HG02884 (cell line): ENCODE results near the gene KRTAP10-8.
"Not testable (repeated sequence)": the region's sequence is repeated elsewhere in the genome, so short reads cannot be mapped to it uniquely, and the experiment has no call there.

Source experiments
- ATAC-seq: cut with Tn5 transposase; IDR thresholded peaks from one replicate; pipeline ENCODE4 v1.9.1; 2021; ENCODE audit warnings: mild to moderate bottlenecking, moderate library complexity; ENCODE audit not compliant: unreplicated experiment

KRTAP10-8 gene

DNA sequence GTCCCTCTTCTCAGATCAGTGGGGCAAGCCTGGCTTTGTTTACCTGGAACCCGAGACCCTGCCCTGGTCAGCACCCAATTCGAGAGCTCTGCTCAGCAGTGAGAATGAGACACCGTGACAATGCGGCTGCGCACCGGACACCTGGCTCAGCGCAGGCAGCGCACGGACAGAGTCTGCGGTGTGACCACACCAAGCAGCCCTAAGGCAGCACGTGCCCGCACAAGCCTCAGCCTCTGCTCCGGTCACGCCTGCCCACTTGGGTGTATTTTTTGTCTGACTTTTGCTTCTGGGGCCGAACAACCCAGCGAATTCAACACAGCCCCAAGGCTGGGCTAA is 4.7 kb downstream of the KRTAP10-8 start:
- no peak for ATAC-seq

DNA sequence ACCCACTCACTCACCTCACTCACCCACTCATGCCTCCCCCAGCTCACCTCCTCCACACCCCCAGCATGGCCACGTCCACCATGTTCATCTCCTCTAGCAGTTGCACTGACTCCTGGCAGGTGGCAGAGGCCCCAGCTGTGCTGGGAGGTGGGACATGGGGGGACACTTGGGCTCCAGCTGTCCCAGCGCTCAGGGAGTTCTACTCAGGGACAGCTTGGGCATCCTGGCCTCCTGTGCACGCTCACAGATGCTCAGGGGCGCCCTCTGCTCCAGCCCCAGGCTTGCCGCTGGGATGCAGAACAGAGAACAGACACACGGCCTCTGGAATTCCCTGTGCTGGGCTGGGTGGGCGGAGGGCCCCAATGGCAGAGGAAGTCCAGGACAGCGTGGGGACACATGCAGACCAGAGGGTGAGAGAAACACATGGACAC is 5.2 kb downstream of the KRTAP10-8 start:
- ATAC-seq: no peak

DNA sequence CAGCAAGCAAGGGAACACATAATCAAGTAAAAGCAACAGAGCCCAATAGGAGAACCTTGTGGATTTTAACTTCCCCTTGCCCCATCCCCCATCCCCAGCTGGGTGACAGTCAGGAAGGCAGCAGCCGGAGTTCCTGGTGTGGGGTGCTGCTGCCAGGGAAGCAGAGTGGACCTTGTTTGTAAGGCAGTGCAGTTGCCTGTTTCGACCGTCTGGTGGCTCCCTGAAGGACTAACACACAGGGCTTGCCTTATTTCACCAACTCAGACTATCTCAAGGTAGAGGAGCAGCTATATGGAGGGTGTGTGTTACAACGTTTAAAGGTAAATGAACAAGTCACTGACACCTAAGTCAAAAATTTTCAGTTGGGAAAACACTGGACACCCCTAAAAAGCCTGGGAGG is 6.6 kb downstream of the KRTAP10-8 start:
- ATAC-seq: no peak

DNA sequence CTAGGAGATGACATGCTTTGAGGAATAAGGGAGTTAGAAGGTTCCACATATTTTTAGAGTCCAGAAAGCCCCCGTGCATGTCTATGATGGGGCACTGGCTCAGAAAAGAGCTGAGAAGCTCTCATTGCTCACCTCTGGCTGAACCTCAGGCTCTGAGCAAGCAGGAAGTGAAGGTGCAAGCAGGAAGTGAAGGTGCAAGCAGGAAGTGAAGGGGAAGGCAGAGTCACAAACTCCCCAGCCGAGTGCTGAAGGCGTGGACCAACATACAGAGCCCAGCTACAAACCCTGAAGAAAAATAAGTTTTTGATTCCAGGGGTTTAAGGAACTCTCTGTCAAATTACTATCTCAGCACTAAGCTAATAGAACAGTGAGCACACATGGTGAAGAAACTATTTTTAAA is 7.0 kb downstream of the KRTAP10-8 start:
- ATAC-seq: no peak

DNA sequence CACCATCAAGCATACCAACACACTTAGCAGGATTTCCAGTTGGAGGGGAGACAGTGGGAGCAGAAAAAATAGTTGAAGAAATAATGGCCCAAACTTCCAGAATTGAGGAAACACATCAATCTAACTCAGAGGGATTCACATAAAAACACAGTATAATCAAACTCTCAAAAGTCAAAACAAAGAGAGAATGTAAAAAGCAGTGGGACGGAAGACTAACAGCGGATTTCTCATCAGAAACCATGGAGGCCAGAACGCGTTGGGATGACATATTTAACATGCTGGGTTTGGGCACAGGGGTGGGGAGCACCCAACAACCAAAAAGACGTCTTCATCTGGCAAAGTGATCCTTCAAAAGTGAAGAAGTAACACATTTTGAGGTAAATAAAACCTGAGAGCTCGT is 8.0 kb downstream of the KRTAP10-8 start:
- no peak for ATAC-seq

DNA sequence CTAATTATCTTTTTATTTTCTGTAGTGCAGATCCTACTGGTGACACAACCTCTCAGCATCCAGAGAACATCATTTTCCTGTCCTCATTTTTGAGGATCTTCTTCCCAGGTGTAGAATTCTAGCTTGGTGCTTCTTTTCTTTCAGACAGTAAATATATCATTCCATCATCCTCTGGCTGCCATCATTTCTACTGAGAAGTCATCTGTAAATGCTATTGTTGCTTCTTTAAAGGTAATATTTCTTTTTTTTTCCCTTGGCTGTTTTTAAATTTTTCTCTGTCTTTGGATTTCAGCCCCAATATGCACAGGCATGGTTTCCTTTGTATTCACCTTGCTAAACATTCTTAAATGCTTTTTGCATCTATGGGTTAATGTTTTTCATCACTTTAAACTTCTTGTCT is 11.7 kb downstream of the KRTAP10-8 start:
- no peak for ATAC-seq

DNA sequence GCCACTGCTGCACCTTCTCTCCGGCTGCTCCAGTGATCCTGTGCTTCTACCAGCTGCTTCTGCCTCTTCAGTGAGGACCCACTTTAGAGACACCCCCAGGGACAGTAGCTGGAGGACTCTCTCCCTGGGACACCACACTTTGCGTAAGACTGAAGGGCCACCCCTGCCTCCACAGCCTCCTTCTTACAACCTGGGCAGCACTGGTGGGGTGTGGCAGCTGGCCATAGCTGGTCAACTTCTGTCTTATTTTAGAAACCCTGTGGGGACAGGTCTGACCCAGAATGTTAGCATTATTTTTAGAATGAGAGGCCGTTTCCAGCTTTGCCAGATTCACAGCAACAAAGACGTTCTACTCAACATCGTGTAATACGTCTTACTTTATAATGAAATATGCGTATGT is 13.9 kb downstream of the KRTAP10-8 start:
- no peak for ATAC-seq

DNA sequence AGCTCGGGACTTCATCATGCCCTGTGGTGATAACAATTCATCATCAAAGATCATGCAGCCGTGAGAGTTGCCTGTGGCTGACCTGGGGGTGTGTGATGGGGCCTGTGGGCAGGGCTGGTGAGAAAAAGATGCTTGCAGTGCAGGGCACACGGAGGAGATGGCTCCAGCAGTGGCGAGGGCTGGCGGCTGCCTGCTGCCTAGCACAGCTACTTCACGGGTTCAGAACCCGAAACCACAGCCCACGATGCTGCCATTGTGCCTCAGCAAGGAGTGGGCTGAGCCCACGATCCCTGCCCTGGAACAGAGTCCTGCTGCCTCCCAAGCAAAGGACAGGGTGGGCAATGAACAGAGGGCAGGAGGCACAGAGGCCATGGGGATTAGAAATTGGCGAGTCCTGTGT is 14.4 kb downstream of the KRTAP10-8 start:
- ATAC-seq: no peak

DNA sequence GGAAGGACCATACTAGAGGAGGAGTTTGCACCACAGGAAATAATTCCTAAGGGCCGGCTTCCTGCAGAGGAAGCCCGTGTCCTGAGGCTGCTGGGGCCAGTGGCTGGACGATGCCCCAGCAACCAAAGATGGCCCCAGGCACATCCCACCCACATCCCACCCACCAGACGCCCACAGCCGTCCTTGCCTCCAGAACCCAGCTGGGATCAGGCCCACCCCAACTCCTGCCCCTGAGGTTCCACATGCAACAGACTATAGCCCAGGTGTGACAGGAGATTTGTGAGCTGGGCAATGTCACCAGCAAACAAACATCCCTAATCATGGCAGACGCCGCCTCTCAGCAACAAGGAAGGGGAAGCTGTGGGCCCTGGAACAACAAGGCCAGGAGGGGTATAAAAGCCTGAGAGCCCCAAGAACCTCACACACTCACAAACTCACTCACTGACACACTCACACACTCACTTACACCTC is 14.8 kb downstream of the KRTAP10-8 start, which contains the start of gene KRTAP10-9:
Gene KRTAP10-9, plus strand, starts transcription at position 421 of the 471 bp plus-strand sequence. CDS start 79 bp downstream, outside the sequence.
- no peak for ATAC-seq

DNA sequence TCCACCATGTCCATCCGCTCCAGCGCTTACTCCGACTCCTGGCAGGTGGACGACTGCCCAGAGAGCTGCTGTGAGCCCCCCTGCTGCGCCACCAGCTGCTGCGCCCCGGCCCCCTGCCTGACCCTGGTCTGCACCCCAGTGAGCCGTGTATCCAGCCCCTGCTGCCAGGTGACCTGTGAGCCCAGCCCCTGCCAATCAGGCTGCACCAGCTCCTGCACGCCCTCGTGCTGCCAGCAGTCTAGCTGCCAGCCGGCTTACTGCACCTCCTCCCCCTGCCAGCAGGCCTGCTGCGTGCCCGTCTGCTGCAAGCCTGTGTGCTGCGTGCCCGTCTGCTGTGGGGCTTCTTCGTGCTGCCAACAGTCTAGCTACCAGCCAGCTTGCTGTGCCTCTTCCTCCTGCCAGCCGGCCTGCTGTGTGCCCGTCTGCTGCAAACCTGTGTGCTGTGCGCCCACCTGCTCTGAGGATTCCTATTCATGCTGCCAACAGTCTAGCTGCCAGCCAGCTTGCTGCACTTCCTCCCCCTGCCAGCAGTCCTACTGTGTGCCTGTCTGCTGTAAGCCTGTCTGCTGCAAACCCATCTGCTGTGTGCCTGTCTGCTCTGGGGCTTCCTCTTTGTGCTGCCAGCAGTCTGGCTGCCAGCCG is 15.4 kb downstream of the KRTAP10-8 start:
- not testable (repeated sequence) for ATAC-seq

DNA sequence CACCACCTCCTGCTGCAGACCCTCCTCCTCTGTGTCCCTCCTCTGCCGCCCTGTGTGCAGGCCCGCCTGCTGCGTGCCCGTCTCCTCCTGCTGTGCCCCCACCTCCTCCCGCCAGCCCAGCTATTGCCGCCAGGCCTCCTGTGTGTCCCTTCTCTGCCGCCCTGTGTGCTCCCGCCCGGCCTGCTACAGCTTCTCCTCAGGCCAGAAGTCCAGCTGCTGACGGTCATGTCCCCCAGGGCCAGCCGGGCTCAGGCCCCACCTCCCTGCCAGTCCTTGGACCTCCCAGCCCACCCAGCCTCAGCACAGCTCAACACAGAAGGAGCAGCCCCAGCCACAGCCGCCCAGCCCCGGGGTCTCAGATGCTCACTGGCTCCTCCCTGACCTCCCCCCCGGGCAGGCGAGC is 16.0 kb downstream of the KRTAP10-8 start:
- not testable (repeated sequence) for ATAC-seq

DNA sequence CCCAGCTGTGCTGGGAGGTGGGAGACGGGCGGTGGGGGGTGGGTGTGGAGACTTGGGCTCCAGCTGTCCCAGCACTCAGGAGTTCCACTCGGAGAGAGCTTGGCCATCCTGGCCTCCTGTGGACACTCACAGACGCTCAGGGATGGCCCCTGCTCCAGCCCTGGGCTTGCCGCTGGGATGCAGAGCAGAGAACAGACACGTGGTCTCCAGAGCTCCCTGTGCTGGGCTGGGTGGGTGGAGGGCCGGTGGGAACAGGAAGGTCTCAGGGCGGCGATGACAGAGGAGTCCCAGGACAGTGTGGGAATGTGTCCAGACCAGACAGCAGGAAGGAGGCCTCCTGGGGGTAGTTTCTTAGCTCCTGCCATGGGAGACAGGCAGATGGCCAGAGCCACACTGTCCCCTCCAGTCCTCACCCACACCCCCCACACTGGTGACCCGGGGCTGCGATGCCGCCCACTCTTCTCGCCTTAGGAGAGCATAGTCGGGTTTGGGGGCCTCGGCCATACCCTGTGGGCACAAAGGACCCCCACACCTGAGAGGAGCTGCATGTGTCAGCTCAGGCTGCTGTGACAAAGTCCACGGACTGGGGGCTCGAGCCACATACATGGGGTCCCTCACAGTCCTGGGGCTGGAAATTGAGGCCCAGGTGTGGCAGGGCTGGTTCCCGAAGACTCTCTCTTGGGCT is 17.0 kb downstream of the KRTAP10-8 start:
- no peak for ATAC-seq

DNA sequence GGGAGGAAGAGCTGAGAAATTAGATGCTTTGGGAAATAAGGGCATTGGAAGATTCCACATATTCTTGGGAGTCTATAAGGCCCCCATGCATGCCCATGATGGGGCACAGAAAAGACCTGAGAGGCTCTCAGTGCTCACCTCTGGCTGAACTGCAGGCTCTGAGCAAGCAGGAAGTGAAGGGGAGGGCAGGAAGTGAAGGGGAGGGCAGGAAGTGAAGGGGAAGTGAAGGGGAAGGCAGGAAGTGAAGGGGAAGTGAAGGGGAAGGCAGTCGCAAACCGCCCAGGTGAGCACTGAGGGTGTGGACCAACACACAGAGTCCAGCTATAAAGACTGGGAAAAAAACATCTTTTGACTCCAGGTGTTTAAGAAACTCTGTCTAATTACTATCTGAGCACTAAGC is 18.6 kb downstream of the KRTAP10-8 start:
- no peak for ATAC-seq

DNA sequence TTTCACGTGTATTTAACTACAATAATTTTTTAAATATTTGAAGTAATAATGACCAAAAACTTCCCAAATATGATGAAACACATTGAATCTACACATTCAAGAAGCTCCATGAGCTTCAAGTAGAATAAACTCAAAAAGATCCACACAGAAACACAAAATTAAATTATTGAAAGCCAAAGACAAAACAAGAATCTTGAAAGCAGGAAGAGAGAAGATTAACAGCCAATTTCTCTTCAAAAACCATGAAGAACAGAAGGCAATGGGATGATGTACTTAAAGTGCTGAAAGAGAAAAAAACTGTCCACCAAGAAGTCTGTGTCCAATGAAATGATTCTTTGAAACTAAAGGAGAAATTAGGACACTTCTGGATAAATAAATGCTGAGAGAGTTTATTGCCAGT is 20.2 kb downstream of the KRTAP10-8 start:
- ATAC-seq: no peak

DNA sequence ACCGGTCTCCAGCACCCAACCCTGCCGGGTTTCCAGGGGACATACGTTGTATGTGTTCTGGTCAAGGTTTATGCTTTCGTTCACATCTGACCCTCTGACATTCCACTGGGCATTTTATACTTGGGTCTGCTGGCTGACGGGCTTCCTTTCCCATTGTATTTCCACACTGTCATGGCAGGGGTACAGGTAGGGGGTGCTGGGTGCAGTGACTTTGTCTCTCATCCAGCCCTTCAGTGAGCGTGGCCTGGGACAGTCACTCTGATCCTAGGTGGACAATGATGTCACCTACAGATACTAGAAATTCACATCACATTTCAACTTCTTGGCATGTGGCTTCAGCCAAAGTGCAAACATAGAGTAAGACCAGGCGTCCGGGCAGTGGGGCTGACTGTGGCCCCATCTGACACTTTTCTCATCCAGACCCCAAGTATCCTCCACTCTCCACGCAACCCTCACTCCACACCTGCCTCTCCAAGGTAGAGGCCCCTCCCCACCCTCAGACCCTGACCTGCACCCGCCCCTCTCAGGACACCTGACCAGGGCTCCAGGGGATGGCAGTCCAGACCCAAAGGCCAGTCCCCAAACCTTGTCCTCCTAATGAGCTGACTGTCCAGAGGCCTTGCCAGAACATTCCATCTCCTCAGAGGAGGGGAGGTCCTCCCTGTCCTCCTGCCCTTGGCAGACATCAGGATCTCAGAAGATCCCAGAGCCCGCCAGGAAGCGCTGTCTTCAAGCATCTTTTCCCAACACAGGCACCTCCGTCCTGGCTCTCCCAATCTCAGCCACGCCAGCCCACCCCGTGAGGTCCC is 24.5 kb downstream of the KRTAP10-8 start:
- no peak for ATAC-seq

DNA sequence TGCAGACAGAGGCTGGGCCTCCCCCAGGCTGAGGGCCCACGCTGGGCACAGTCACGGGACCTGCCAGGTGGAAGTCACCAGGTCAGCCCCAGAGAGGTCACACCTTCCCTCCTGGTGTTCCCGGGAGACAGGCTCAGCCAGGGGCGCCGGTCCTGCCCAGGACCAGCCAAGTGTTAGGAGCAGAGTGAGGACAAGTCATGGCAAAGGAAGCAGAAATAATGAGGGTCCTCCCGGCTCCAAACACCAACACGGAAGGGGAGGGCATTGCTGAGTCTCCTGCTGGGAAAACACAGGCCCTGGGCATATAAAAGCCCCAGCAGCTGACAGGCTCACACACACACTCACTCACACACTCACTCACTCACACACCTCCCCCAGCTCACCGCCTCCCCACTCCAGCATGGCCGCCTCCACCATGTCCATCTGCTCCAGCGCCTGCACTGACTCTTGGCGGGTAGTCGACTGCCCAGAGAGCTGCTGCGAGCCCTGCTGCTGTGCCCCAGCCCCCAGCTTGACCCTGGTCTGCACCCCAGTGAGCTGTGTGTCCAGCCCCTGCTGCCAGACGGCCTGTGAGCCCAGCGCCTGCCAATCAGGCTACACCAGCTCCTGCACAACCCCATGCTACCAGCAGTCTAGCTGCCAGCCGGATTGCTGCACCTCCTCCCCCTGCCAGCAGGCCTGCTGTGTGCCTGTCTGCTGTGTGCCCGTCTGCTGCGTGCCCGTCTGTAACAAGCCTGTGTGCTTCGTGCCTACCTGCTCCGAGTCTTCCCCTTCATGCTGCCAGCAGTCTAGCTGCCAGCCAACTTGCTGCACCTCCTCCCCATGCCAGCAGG is 25.4 kb downstream of the KRTAP10-8 start, which contains the start of gene KRTAP10-10:
Gene KRTAP10-10, plus strand, starts transcription at position 339 of the 833 bp plus-strand sequence. Its CDS starts 62 bp downstream, at position 401.
- no peak for ATAC-seq

DNA sequence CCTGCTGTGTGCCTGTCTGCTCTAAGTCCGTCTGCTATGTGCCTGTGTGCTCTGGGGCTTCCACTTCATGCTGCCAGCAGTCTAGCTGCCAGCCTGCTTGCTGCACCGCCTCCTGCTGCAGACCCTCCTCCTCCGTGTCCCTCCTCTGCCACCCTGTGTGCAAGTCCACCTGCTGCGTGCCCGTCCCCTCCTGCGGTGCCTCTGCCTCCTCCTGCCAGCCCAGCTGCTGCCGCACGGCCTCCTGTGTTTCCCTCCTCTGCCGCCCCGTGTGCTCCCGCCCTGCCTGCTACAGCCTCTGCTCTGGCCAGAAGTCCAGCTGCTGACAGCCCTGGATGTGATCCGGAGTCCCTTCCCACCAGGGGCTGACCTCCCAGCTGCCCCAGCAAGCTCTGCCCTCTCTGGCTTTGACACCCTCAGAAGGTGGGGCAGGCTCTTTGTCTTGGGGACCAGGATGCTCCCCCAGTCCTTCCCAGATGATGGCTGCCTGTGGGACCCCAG is 26.0 kb downstream of the KRTAP10-8 start:
- ATAC-seq: not testable (repeated sequence)

DNA sequence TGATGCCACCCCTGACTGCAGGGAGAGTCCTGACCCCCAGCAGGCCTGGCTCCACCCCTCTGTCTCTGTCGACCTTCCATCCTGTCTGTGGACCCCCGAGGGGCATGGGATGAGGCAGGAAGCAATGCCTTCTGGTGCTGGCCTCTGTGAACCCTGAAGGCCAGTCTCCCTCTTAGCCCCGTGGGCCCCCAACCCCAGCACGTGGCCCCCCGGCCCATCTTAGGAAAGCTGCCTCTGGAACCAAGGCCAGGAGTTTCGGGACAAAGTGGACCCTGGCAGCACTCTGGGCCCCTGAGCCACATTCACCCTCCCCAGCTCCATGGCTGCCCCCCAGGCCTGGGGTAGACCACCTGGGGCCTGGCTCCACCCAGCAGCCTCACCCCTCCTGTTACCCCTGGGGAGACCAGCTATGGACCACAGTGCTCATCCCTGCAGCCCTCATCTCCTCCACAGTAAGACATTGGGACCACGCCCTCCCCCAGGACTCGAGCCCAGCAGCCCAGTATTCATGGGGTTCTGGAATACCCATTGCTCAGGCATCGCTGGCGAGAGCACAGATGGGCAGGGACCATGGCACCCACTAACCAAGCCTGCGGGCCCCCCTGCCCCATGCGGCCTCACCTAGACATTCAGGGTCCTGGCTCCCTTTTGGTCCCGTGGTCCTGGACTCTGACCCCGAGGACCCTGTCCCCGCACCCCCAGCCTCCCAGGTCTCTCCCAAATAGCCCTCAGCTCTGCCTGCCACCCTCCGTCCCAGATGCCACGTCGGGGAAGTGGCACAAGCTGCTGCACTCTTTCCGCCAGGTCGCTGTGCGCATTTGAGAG is 26.8 kb downstream of the KRTAP10-8 start:
- not testable (repeated sequence) for ATAC-seq

DNA sequence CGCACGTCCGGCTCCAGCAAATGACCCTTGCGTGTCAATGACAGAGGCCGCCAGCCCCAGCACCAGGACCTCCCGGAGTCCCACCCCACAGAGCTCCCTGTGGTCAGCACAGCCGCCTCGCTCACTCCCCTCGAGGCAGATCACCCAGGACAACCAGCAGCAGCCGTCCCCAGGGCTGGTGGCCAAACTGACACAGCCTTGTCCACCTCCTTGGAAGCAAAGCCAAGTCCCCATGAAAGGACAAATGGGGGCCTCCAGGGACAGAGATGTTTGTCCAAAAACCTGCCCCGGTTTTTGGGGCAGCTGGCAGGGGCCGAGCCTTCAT is 27.4 kb downstream of the KRTAP10-8 start:
- ATAC-seq: no peak

DNA sequence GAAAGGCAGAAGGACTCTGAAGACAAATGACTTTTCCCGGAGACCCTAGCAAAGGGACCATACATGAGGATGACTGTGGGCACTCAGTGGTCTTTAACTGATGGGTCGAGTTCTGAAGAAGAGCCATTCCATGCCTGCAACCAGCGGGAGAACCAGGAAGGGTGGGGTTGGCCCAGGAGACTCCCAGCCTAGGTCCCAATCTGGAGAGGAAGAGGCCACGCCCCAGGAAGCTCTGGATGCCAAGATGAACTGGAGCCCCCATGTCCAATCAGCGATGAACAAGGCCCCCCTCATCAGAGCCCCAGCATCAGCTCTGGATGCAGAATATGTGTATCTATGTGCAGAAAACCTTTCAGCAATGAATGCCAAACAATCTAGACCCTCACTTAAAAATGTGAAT is 28.9 kb downstream of the KRTAP10-8 start:
- no peak for ATAC-seq
